HL-60/S4 treated with phorbol 12-myristate 13-acetate at 8.2 ng/mL for 4 days and 3 days (cell line): ENCODE measurements around the gene ACTG2.
"Not testable (repeated sequence)": the region's sequence is repeated elsewhere in the genome, so short reads cannot be mapped to it uniquely, and the experiment has no call there.

Experiments
- in situ Hi-C: fragments of 300-500 bp; cut with MboI; formaldehyde crosslinking; loops from 2 replicates; pipeline ENCODE4 v1.15.0; 2022; ENCODE audit warnings: low sequenced_read_pairs

ACTG2 gene

GRCh38 chr2:73892631-73893329, at the start of gene ACTG2:
Gene ACTG2 (plus strand): TSS chr2:73893008. CDS start chr2:73901312, 8,304 bp downstream.
- in situ Hi-C loops = no loop called here

DNA sequence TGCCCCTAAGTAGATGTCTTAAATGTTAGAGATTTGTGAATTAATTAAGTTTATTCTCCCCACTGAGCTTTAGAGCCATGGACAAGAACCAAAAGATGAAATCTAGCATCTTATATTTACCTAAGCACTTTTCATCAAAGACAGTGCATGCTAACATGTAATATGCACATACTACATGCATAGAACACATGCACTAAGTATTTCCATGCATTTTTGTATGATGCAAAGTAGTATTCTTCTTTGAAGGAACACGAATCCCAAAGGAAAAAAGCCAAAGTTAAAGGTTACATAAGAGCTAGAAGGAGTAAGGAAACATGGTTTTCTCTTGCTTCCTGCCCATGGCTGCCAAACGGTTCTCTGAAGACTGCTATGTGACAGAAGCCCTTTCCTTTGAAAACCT, 48.7 kb upstream of the ACTG2 start:
- in situ Hi-C loops = no loop called here

- in situ Hi-C loops = no loop called here
Measured at GRCh38 chr2:73850009-73850408, 42.8 kb upstream of the ACTG2 start.

- in situ Hi-C loops = no loop called here
Measured at GRCh38 chr2:73851274-73851673, 41.5 kb upstream of the ACTG2 start.

GRCh38 chr2:73852020-73852419, 40.8 kb upstream of the ACTG2 start:
- in situ Hi-C loops = no loop called here

DNA sequence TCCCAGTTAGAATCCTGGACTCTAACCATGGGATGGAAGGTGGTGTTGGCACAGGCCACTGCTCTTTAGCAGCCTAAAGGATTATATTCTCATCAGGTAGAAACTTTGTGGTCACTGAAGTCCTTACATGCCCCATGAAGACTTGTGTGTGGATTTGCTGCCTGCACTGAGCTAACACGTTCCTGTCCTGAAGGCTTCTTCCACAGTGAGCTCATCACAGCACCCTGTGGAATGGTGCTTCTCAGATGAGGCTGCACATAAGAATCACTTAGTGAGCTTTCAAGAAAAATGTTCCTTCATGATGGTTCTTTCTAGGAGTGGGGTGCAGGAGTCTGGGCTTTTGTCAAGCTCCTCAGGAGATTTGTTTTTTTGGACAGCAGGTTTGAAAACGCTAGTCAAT, 37.3 kb upstream of the ACTG2 start:
- in situ Hi-C loops = no loop called here

- in situ Hi-C loops = no loop called here
Measured at GRCh38 chr2:73856214-73856613, 36.6 kb upstream of the ACTG2 start.

GRCh38 chr2:73859721-73860586, 32.9 kb upstream of the ACTG2 start:
- in situ Hi-C loops = no loop called here

GRCh38 chr2:73862987-73863386, 29.8 kb upstream of the ACTG2 start:
- in situ Hi-C loops = no loop called here

DNA sequence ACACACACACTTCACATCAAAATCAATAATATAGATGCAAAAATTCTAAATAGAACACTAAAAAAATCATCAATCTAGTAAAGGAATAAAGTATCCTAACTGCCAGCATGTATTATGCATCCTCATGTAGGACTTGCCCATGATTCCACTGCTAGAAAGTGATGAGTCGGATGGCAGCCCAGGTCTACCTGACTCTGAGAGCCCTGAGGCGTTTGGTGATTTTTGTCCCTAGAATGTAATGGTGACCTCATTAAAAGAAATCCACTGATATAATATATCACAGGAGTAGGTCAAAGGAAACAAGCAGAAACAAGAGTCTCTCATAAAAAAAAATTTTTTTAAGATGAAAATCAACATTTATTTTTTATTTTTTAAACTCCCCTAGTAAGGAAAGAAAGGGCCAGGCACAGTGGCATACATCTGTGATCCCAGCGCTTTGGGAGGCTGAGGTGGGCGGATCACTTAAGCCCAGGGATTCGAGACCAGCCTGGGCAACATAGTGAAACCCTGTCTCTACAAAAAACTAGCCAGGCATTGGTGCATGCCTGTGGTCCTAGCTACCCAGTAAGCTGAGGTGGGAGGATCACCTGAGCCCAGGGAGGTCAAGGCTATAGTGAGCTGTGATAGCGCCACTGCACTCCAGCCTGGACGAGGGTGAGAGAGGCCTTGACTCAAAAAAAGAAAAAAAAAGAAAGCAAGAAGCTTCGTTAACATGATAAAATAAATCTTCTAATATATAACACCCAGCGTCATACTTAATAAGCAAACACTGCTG, 24.4 kb upstream of the ACTG2 start:
- in situ Hi-C loops = no loop called here

GRCh38 chr2:73870084-73870483, 22.7 kb upstream of the ACTG2 start:
- in situ Hi-C loops = no loop called here

- in situ Hi-C loops = no loop called here
Measured at GRCh38 chr2:73877071-73877802, 15.6 kb upstream of the ACTG2 start.

GRCh38 chr2:73877984-73878383, 14.8 kb upstream of the ACTG2 start:
- in situ Hi-C loops = not testable (repeated sequence)

DNA sequence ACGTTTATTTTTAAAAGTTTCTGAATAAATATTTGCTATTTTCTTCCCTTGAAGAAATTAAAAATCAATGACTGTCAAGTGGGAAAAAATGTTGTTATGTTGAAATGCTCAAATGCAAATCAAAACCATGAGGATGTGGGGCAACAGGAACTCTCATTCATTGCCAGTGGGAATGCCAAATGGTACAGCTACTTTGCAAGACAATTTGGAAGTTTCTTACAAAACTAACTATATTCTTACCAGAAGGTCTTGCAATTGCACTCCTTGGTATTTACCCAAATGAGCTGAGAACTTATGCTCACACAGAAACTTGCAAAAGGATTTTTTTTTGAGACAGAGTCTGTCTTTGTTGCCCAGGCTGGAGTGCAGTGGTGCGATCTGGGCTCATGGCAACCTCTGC, 7.4 kb upstream of the ACTG2 start:
- in situ Hi-C loops = no loop called here

DNA sequence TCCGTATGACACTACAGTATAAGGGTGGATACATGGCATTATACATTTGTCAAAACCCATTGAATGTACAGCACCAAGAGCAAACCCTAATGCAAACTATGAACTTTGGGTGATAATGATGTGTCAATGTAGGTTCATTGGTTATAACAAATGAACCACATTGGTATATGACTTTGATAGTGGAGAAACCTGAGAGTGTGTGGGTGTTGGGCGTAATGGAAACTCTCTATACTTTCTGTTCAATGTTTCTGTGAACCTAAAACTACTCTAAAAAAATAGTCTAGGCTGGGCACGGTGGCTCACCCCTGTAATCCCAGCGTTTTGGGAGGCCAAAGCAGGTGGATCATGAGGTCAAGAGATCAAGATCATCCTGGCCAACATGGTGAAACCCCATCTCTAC, 6.5 kb upstream of the ACTG2 start:
- in situ Hi-C loops = no loop called here

DNA sequence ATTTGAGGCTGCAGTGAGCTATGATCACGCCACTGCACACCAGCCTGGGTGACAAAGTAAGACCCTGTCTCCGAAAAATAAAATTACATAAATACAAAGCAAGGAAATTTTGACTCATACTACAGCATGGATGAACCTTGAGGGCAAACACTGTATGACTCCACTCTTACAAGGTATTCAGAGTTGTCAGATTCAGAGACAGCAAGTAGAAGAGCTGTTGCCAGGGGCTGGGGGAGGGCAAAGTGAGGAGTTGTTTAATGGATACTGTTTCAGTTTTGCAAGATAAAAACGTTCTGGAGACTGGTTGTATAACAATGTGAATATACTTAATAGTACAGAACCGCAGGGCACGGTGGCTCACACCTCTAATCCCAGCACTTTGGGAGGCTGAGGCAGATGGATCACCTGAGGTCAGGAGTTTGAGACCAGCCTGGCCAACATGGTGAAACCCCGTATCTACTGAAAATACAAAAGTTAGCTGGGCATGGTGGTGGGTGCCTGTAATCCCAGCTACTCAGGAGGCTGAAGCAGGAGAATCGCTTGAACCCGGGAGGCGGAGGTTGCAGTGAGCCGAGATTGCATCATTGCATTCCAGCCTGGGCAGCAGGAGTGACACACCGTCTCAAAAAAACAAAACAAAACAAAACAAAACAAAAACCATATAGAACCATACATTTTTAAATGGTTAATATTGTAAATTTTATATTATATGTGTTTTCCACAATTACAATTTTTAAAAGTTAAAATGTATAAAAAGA, 5.0 kb upstream of the ACTG2 start:
- in situ Hi-C loops = not testable (repeated sequence)

DNA sequence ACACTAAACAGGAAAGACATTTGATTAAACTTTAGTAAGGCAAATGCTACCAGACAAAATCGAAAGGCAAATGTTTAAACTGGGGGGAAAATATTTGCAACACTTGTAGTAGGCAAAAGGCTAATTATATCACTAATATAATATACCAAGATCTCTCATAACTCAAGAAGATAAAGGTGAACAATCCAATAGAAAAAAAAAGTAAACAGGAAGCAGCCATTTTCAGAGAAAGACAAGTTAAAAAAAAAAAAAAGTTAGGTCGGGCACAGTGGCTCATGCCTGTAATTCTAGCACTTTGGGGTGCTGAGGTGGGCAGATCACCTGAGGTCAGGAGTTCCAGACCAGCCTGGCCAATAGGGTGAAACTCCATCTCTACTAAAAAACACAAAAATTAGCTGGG, 4.4 kb upstream of the ACTG2 start:
- in situ Hi-C loops = no loop called here

GRCh38 chr2:73889206-73889605, 3.6 kb upstream of the ACTG2 start:
- in situ Hi-C loops = no loop called here

DNA sequence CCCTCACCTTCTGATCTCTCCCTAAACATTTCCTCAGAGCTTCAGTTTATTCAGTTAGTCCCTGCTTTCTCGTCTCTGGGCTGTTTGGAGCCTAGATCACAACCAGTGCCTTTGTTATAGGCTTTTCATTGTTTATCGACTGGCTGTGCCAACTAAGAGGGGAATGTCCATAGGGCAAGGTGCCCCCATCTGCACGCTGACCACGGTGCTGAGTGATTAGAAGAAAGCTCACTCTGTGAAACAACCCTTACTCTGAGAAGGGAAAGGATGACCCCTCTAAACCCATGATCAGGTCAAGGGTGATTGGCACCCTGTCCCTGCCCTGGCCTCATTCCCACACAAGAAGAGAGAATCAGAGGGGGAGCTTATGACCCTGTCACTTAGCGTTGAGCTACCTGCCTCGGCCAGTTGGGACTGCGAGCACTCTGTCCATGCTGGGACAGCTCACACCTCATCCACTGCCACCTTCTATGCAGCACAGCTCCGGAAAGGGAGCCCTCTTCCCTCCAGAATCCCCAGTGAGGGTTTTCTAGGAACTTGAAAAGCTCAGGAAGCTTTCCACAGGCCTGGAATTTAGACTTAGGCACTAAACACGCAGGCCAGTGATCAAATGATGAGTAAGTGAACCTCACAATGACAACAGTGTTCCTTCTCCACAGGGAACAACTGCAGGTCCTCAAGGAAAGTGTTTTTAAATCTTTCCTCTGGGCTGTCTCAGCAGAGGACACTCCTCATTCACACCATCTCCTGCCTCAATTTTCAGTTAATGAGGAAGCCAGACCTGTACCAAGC, 2.3 kb upstream of the ACTG2 start:
- in situ Hi-C loops = no loop called here
